ENCODE results near the gene ERVK3-1.

- TF ChIP-seq POLR2A (IDR thresholded peaks at IDR 0.05; ENCODE audit: low read depth, low read length) (no peak), POLR2AphosphoS5 (IDR thresholded peaks at IDR 0.05; ENCODE audit: low read depth, low read length) (no peak), TAF1 (IDR thresholded peaks at IDR 0.05; ENCODE audit: borderline replicate concordance, low read depth, low read length) (no peak)
Measured at GRCh38 chr19:58355908-58356765, 51.0 kb downstream of the ERVK3-1 start.

Measured in GM12892 (cell line).